Stimulated activated CD4-positive, alpha-beta T cell treated with anti-CD3 and anti-CD28 coated beads, Interleukin-15, amount 100 ng/mL, for 48 hours (primary cell): Measurements from ENCODE around the gene GNPTG.

ENCODE experiments used
- DNase-seq, 2 donors: peaks; one replicate each; pipeline ENCODE4 v3.0.0-alpha.2; 2020; ENCODE audit warnings: low read depth in 2 of 2

GNPTG gene

DNA sequence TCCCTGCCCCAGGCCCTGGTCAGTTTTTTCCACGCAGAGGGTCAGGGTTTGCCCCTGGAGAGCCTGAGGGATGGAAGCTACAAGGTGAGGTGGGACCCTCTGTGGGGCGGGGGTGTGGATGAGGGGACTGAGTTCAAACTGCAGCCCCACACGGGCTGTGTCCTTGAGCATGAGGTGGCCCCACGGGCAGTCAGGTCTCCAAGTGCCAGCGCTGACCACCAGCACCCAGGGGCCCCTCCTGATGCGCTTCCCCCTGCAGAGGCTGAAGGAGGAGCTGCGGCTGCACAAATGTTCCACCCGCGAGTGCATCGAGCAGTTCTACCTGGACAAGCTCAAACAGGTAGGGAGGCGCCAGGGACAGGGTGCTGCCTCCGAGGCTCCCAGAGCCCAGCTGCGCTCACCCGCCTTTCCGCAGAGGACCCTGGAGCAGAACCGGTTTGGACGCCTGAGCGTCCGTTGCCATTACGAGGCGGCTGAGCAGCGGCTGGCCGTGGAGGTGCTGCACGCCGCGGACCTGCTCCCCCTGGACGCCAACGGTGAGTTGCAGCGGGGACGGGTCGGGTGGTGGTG, 4.4 kb upstream of the GNPTG start:
- no peak for DNase-seq

DNA sequence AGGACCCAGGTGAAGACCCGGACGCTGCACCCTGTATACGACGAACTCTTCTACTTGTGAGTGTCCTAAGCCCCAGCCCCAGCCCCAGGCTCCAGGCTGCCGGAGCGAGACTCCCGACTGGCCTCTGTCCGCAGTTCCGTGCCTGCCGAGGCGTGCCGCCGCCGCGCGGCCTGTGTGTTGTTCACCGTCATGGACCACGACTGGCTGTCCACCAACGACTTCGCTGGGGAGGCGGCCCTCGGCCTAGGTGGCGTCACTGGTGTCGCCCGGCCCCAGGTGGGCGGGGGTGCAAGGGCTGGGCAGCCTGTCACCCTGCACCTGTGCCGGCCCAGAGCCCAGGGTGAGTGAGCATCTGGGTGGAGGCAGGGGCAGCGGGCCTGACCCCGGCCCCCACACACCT, 3.8 kb upstream of the GNPTG start:
- DNase-seq: no peak

DNA sequence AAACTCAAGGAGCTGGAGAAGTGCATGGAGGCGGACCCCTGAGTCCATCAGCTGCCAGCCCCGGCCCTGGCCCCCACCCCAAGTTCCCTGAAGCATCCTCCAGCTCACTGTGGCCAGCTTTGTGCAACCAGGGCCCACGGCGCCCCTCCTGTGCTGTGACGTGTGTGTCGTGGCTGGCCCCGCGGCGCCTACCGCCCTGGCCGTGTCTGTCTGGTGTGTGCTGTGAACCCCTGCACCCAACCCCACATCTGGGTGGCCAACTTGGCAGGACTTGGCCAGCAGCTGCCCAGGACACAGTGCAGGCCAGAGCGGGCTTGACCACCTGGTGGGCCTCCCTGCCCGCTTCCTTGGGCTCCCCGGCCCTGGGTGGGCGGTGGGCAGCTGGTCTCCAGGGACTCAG, 3.3 kb upstream of the GNPTG start:
- no peak for DNase-seq

GRCh38 chr16:1348926-1349325, 2.8 kb upstream of the GNPTG start:
- DNase-seq: no peak

- no peak for DNase-seq
Measured at GRCh38 chr16:1349351-1349750, 2.4 kb upstream of the GNPTG start.

DNA sequence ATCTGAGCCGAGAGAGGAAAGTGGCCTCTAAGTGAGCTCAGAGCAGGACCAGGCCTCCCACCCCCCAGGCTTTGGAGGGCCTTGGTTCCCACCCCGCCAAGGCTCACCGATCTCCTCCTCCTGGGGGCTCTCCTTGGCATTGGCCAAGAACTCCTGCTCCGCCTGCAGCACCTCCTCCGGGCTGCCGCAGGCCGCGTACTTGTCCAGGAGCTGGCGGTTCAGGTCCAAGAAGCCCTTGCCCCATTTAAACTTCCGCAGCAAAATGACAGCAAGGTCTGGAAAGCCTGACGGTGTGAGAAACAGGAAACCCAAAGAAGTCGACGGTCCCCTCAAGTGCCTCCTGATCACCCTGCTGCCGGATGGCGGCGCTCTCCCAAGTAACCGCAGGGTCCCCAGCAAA, 1.8 kb upstream of the GNPTG start:
- no peak for DNase-seq

DNA sequence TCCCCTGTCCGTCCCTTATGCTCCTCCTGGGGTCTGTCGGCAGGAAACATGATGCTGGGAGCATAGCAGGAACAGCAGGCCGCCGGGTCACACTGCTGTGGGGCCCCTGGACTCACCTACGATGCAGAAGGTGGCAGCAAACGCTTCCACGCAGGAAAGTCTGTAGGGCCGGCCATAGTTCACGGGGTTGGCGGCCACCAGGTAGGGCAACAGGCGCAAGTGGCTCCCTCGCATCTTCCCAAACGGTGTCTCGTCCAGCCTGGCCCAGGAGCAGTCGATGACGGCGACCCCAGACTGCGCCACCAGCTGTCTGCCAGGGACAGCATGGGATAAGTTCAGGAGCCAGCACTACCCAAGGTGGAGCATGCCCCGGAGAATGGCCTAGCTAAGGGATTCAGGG, 1.0 kb upstream of the GNPTG start:
- no peak for DNase-seq

GRCh38 chr16:1351215-1351581, 533 bp upstream of the GNPTG start:
- DNase-seq: no peak

DNA sequence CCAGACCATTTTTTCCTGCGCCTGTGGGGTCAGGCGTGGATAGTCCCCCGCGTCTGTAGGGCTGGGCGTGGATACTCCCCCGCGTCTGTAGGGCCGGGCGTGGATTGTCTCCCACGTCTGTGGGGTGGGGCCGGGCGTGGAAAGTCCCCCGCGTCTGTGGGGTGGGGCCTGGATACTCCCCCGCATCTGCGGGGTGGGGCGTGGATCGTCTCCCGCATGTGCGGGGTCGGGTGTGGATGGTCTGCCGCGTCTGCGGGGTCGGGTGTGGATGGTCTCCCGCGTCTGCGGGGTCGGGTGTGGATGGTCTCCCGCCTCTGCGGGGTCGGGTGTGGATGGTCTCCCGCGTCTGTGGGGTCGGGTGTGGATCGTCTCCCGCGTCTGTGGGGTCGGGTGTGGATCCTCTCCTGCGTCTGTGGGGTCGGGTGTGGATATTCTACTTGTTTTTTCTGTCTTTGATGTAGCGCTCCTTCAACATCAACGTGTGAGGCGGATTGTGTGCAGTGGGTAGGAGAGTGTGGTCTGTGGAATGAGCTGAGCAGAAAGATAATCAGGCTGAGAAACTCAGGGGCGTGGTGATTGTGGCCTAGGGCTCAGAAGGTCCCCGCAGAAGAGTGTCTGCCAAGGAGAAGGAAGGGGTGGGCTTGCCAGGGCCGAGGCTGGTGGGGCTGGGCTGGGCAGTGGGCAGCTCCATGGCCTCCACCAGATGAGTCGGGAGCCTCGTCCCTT, 3.2 kb downstream of the GNPTG start:
- no peak for DNase-seq

- no peak for DNase-seq
Measured at GRCh38 chr16:1355591-1355990, 3.9 kb downstream of the GNPTG start.

DNA sequence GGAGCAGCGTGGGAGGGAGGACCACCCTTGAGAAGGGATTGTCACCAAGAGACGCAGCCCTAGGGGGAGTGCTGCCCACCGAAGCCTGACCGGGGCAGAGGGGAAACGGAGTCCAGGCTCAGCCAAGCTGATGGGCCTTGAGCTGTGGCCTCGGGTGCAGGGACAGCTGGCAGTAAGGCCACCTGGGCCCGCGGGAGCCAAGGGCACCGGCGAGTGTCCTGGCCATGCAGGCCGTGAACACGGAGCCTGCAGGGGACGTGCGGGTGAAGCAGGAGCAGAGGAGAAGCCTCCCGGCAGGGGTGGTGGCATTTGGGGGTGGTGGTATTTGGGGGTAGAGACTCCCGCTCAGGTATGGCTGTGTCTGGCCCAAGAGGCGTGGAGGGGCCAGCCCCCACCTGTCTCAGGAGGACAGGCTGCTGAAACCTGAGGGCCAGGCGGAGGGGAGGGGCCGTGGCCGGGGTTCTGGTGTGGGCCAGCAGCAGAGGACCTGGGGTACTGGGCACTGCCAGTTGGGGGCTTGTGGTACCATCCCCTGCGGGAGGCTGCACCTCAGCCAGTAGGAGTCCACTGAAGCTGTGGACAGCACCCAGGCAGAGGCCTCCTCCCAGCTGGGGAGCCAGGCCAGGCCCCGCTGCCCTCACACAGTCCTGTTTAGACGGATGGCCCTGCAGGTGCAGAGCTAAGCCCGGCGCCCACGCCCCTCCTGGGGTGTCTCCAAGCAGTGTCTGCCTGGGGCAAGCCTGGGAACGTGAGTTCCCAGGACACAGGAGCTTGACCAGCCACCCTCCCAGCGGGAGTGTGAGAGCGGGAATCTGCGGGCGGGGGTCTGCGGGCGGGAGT, 4.5 kb downstream of the GNPTG start:
- DNase-seq: no peak

- DNase-seq: no peak
Measured at GRCh38 chr16:1357906-1358566, 6.3 kb downstream of the GNPTG start.

DNA sequence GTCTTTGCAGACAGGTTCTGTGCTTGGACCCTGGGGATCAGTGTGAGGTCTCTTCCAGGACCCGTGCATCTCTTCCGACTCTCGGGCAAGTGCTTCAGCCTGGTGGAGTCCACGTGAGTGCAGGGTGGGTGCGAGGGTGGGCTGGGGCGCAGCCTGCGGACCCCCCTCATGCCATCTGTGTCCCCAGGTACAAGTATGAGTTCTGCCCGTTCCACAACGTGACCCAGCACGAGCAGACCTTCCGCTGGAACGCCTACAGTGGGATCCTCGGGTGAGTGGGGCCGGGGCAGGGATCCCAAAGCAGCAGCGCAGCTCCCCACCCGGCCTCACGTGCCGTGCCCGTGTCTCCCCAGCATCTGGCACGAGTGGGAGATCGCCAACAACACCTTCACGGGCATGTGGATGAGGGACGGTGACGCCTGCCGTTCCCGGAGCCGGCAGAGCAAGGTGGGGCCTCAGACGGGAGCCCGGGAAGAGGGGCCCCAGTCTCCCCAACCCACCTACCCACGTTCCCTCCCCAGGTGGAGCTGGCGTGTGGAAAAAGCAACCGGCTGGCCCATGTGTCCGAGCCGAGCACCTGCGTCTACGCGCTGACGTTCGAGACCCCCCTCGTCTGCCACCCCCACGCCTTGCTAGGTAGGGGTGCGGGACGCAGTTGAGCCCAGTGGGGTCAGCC, 10.1 kb downstream of the GNPTG start:
- no peak for DNase-seq

- DNase-seq: no peak
Measured at GRCh38 chr16:1362807-1363206, 11.1 kb downstream of the GNPTG start.

- peak; percentile 47 to 63 for DNase-seq
Measured at GRCh38 chr16:1363501-1364041, 11.8 kb downstream of the GNPTG start.

GRCh38 chr16:1364510-1364909, 12.8 kb downstream of the GNPTG start:
- DNase-seq: no peak

DNA sequence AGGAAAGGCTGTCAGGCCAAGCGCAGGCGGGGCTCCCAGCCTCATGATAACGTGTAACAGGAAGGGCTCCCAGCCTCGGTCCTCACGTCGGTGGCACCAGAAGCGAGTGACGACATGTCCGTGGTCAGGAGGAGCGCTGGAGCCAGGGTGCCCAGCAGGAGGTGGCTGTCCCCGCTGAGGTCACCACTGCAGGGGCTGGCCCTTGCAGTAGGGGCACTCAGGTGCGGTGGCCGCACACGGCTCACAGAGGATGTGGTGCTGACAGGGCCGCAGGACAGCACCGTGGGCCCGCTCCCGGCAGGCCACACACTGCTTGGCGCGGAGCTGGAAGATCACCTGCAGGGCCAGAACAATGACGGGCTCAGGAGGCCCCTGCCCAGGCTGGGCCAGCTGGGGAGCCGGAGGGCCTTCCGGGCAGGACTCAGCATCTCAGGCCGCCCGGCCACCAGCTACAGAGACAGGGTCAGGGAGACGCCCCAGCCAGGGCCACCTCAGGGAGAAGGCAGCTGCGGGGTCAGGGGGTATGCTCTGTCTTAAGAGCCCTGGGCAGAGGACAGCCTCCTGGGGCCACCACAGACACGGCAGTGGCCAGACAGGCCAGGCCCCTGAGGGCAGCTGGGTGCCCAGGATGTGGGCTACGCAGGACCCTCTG, 14.5 kb downstream of the GNPTG start:
- DNase-seq: no peak

DNA sequence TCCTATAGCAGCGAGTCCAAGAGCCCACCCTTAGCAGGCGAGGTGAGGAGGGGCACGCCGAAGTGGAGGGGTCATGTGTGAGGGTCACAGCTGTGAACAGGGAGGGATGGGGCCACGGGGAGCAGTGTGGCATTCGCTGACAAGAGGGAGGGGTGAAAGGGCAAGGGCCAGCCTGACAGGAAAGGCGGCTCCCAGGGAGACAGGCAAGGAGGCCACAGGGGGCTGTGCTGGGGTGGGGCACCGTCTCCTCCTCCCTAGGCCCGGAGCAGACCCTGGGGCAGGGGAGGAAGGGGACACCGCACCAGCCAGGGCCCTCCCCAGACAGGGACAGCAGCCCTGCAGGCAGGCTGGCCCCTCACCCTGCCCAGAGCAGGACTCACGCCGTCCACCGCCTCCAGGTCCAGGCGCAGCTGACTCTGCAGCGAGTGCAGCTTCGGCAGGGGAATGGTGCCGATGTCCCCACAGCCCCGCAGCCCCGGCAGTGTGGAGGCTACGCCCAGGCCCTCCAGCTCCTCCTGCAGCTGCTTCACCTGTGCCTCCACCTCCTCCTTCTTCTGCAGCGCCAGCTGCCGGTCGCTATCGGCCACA, 15.1 kb downstream of the GNPTG start:
- no peak for DNase-seq

DNA sequence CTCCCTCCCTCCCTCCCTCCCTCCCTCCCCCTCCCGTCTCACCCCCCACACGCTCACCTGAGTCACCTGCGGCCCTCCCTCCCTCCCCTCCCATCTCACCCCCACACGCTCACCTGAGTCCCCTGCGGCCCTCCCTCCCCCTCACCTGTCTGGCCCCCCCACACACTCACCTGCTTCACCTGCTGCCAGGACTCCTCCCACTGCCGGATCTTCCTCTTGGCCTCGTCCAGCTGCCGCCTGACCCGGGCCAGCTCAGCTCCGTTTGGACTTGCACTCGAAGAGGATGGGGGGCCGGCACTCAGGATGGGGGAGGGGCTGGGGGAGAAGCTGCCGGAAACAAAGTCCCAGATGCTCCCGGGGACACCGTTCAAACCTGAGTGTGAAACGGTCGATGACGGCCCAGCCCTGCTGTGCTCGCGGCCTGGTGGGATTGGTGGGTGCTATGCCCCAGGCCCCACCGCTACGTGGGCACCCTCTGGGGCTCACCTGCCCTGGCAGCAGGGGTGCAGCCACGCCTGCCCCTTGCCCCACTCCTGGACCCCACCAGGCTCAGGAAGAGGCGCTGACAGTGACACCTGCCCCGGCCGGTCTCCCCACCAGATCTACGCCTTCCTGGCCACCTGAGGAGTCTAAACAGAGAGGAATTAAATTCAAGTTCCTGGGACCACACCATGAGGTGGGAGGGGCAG, 15.9 kb downstream of the GNPTG start:
- no peak for DNase-seq
